ENCODE measurements around the gene PTPN21.
A peak's percentile ranks its signal among the peaks of the same experiment; 100 is the strongest.
"Not testable (repeated sequence)": the region's sequence is repeated elsewhere in the genome, so short reads cannot be mapped to it uniquely, and the experiment has no call there.

PTPN21 gene

GRCh38 chr14:88552876-88553275, 1.9 kb downstream of the PTPN21 start:
- DNase-seq (ENCODE audit: extremely low read depth in 1 of 2, low read depth in 1 of 2): no peak

GRCh38 chr14:88551980-88552431, 2.8 kb downstream of the PTPN21 start:
- DNase-seq (ENCODE audit: extremely low read depth in 1 of 2, low read depth in 1 of 2): no peak

GRCh38 chr14:88551094-88551870, 3.5 kb downstream of the PTPN21 start:
- peak in 1 of 2 donors; percentile 13 for DNase-seq (ENCODE audit: extremely low read depth in 1 of 2, low read depth in 1 of 2)

- no peak for DNase-seq (ENCODE audit: extremely low read depth in 1 of 2, low read depth in 1 of 2)
Observed at GRCh38 chr14:88550078-88550477, 4.7 kb downstream of the PTPN21 start.

DNA sequence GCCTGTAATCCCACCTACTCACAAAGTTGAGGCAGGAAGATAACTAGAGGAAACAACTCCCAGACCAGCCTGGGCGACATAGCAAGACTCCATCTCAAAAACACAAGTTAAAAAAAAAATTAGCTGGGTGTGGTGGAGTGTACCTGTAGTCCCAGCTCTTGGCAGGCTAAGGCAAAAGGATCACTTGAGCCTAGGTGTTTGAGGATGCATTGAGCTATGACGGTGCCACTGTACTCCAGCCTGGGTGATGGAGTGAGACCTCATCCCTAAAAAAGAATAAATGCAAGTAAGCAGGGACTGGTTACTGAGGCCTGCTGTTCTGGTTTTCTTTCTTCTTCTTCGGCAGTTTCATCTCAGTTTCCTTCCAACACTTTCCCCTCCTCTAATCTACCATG, 7.4 kb downstream of the PTPN21 start:
- DNase-seq (ENCODE audit: extremely low read depth in 1 of 2, low read depth in 1 of 2): no peak

DNA sequence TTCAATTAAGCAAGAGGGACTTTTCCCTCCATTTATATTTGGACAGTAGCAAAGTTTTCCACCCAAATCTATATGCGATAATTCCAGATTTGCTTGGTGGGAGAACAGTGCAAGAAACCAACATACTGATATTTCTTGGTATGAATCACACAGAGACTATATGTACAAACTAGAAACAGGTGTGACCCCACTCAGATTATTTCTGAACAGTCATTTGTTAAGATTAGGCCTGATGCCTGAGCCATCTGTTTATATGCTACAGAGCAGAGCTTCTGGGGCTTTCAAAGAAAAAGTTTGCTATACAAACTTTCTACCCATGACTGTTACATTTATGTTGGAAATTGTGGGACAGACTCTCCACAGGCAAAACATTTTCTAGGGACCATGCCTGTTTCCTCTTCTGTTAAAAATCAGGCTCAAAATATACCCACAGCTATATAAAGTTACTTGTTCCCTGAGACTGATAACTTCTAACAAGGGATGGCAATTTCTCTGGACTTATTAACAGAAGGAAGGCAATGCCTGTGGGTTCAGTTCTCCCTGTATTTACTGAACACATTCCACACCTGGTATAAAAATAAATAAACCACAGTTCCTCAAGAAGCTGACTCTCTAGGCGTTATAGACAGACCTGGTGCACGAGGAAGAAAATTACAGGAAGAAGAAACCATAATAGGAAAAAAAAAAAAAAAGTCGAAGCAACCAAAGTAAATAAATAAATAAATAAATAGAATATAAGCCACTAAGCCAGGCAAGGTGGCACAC, 8.0 kb downstream of the PTPN21 start:
- no peak for DNase-seq (ENCODE audit: extremely low read depth in 1 of 2, low read depth in 1 of 2)

DNA sequence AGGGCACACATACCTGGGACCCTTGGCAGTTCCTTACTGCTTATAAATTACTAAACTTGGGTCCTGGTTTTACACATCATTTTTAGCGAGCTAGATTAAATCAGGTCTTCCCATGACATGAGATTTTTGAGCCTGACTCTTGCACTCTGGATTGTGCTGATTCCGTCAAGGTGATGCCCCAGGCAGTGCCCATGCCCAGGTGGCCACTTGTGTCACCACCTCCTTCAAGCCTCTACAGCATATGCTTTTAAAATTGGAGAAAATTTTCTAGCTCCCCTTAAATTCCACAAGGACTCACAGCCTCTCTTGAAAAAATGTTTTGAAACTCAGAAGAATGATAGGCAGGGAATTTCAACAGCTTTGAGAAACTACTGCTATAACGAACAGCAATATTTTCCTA, 9.6 kb downstream of the PTPN21 start:
- DNase-seq (ENCODE audit: extremely low read depth in 1 of 2, low read depth in 1 of 2): no peak

DNA sequence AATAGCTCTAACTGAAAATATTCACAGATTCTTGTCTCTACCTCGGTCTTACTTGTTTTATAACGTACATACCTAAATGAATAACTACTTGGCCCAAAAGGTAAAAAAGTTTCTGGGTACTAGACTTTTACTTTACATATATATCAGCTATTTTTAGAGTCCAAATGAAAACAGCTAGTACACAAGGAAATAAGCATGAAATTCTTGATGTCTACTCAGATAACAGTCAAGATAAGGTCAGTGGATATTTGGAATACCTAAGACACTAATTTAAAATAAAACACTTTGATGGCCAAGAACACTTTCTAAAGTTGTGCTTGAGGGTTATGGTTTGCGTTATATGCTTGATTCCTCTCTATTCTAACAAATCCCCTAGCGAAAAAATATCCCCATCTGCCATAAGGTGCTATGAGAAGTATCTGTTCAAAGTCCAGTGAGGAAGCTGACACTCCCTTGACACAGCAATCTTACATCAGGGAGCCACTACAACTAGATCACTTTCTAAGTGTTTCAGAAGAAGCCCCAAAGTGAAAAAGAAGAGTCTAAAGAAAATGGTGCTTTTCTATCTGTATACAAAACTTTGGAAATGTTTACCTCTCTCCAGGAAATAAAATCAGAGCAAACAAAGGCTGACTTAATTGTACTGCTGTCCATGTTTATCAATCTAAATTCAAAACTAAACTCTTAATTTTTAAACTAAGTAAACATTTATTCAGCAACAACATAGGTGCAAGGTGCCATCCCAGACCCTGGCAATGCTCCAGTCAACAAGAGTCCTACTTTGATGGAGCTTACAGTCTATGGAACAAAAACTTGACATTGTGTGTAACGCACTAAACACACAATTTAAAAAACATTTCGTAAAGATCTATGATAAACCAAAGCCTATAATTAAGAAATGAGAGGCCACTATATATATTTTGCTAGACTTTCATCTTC, 11.7 kb downstream of the PTPN21 start:
- DNase-seq (ENCODE audit: extremely low read depth in 1 of 2, low read depth in 1 of 2): no peak

- no peak for DNase-seq (ENCODE audit: extremely low read depth in 1 of 2, low read depth in 1 of 2)
Observed at GRCh38 chr14:88541324-88541723, 13.5 kb downstream of the PTPN21 start.

DNA sequence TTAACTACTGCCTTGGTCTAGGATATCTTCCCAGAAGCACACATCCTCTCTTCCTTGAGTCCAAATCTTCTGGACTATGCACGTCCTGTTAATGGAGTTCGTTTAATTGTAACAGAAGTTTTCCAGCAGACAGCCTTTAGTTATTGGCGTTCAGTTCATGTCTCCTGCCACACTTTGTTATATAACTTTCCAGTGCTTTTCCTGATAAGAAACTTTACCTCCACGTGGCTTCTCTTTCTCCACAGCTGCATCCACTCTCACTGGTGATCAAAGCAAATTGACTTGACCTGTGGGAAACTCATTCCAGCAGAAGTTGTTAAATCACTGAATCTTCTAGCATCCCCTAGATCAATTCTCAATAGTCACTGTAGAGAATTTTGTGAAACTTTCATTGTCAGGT, 19.0 kb downstream of the PTPN21 start:
- no peak for DNase-seq (ENCODE audit: extremely low read depth in 1 of 2, low read depth in 1 of 2)

GRCh38 chr14:88535149-88535548, 19.7 kb downstream of the PTPN21 start:
- no peak for DNase-seq (ENCODE audit: extremely low read depth in 1 of 2, low read depth in 1 of 2)

GRCh38 chr14:88533064-88533602, 21.7 kb downstream of the PTPN21 start:
- no peak for DNase-seq (ENCODE audit: extremely low read depth in 1 of 2, low read depth in 1 of 2)

- not testable (repeated sequence) for DNase-seq (ENCODE audit: extremely low read depth in 1 of 2, low read depth in 1 of 2)
Observed at GRCh38 chr14:88529889-88530288, 24.9 kb downstream of the PTPN21 start.

DNA sequence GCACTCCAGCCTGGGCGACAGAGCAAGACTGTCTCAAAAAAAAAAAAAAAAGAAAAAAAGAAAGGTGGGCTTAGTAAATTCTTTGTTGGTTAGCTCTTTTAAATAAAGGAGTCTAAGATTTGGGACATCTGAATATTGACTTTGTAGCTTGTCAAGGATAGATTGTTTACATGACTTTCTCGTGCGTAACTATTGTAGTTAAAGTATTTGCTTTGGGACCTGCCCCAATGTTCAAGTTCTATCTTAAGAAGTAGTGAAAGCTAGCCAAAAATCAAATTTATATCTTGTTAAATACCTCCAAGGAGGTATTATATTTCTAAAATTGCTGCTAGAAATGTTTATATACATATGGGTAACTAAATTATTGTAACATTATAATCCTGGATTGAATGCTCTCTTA, 32.4 kb downstream of the PTPN21 start:
- DNase-seq (ENCODE audit: extremely low read depth in 1 of 2, low read depth in 1 of 2): no peak

- DNase-seq (ENCODE audit: extremely low read depth in 1 of 2, low read depth in 1 of 2): no peak
Observed at GRCh38 chr14:88521818-88522217, 33.0 kb downstream of the PTPN21 start.

- no peak for DNase-seq (ENCODE audit: extremely low read depth in 1 of 2, low read depth in 1 of 2)
Observed at GRCh38 chr14:88519907-88520306, 34.9 kb downstream of the PTPN21 start.

GRCh38 chr14:88518592-88519512, 36.0 kb downstream of the PTPN21 start:
- no peak for DNase-seq (ENCODE audit: extremely low read depth in 1 of 2, low read depth in 1 of 2)

- no peak for DNase-seq (ENCODE audit: extremely low read depth in 1 of 2, low read depth in 1 of 2)
Observed at GRCh38 chr14:88516861-88517357, 37.9 kb downstream of the PTPN21 start.

- DNase-seq (ENCODE audit: extremely low read depth in 1 of 2, low read depth in 1 of 2): no peak
Observed at GRCh38 chr14:88515499-88516221, 39.1 kb downstream of the PTPN21 start.
